Kidney epithelial cell (primary cell): ENCODE results near the gene PPP1R10. TPM values are rescaled to one million over a fixed set of nuclear protein-coding genes. Genes with fewer than 3 reads are reported as not detected.

ENCODE experiments used
- DNase-seq: peaks from one replicate; pipeline ENCODE4 v3.0.0-alpha.2; 2010; ENCODE audit warnings: low read depth
- H3K27me3 ChIP-seq: 2 replicates; pipeline ENCODE4 v1.6.0; 2011; ENCODE audit warnings: low read length; ENCODE audit not compliant: control insufficient read depth, insufficient read depth
- H3K36me3 ChIP-seq: 2 replicates; pipeline ENCODE4 v1.5.1; 2011; ENCODE audit warnings: low read length; ENCODE audit not compliant: control insufficient read depth, insufficient read depth
- H3K4me3 ChIP-seq: 2 replicates; pipeline ENCODE4 v1.5.1; 2011; ENCODE audit warnings: low read depth, mild to moderate bottlenecking, control low read depth, low read length
- CTCF ChIP-seq: IDR thresholded peaks from 2 replicates; pipeline ENCODE4 v1.5.1; 2011; ENCODE audit warnings: mild to moderate bottlenecking, moderate library complexity, low read length, control low read depth, inconsistent platforms; ENCODE audit not compliant: insufficient read depth, poor library complexity, severe bottlenecking
- total RNA-seq: library from RNA; depleted of rRNA; stranded (reverse); fragments of >200 nt; gene quantifications from 2 replicates; pipeline ENCODE4 v1.2.3, GENCODE V29; 2015

The PPP1R10 gene
- total RNA-seq, 1 donor from 2014 or later = 38.6 TPM

DNA sequence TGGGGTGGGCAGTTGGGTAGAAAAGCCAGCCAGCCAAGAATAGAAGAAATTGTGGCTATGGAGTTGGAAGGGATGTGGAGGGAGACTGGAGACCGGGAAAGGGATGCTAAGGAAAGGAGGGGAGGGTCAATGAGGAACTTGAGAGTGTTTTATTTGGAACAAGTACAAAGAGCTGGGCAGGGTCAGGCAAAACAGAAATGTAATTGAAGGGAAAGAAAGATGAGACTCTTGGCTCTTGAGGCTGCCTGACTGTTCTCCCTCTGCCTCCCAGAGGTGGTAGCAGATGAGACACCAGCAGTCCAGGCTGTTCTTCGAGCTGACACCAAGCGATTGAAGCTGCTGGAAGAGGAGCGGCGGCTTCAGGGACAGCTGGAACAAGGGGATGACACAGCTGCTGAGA, 33.1 kb downstream of the PPP1R10 start:
- H3K4me3 ChIP-seq = no peak overlapping the region
- TF ChIP-seq CTCF = no peak
- H3K36me3 ChIP-seq = peaks cover 4% of the 10 kb centered on the region
- H3K27me3 ChIP-seq = no peaks in the 10 kb centered on the region
- no peak for DNase-seq

GRCh38 chr6:30578051-30578450, 39.0 kb downstream of the PPP1R10 start:
- TF ChIP-seq CTCF = no peak
- Histone ChIP-seq H3K4me3 (no peak overlapping the region), H3K36me3 (peaks cover 3% of the 10 kb centered on the region), H3K27me3 (no peaks in the 10 kb centered on the region)
- no peak for DNase-seq

DNA sequence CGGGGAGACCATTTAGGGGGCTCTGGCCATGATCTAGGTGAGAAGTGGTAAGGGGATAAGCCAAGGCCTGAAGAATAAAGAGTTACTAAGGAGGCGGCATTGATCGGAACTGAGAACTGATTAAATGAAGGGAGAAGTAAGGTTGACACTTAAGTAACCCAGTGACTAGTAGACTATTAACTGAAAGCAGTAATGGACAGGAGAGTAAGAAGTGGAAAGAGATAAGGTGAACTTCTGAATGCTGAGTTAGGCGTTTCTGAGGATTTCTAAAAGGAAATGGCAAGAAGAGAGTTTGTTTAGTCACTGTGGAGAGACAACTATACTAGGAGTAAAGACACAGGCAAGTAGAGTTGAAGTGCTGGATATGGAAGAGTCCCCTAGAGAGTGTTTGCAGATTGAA, 43.9 kb downstream of the PPP1R10 start:
- no peak for DNase-seq
- H3K4me3 ChIP-seq = no peak overlapping the region
- H3K36me3 ChIP-seq = peaks cover 1% of the 10 kb centered on the region
- TF ChIP-seq CTCF = no peak
- no peaks in the 10 kb centered on the region for H3K27me3 ChIP-seq

- H3K4me3 ChIP-seq = peak overlapping the region; percentile 62
- no peak for TF ChIP-seq CTCF
- no peak for DNase-seq
- no peaks in the 10 kb centered on the region for H3K27me3 ChIP-seq
- no peaks in the 10 kb centered on the region for H3K36me3 ChIP-seq
These were observed 44.9 kb downstream of the PPP1R10 start for GRCh38 chr6:30572148-30572547.

- no peaks in the 10 kb centered on the region for H3K36me3 ChIP-seq
- TF ChIP-seq CTCF = no peak
- no peak for DNase-seq
- H3K27me3 ChIP-seq = no peaks in the 10 kb centered on the region
- H3K4me3 ChIP-seq = peak overlapping the region; percentile 62
These were observed 45.3 kb downstream of the PPP1R10 start for GRCh38 chr6:30571762-30572082.

DNA sequence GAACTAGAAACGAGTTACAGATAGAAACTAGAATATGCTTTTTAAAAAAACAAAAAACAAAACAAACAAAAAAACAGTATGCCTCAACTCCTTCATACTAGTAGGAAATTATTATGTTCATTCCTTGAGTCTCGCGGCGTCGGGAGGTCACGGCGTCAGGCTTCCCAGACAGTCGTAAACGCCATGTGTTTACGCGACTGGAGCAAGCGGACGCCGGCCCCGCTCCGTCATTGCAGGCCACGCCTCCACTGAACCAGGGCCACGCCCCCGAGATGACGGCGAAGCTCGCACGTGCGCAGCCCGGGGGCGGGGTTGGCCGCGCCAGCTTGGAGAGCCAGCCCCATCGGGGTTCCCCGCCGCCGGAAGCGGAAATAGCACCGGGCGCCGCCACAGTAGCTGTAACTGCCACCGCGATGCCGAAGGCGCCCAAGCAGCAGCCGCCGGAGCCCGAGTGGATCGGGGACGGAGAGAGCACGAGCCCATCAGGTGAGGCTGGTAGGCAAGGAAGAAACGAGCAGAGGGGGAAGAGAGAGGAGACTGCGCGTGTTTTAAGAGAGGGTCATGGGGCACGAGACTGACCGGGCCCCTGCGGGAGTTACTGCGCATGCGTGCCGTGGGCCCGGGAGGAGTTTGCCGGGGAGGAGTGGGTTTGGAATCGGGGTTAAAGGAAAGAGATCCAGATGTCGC, 45.8 kb downstream of the PPP1R10 start, which contains the start of gene ABCF1:
TSS of gene ABCF1 (plus strand) at position 368 of the 687 bp plus-strand sequence. CDS start at position 414, 46 bp downstream.
- H3K36me3 ChIP-seq = no peaks in the 10 kb centered on the region
- peak; percentile 82 for DNase-seq
- H3K4me3 ChIP-seq = peak within 1 kb of the TSS; percentile 62
- TF ChIP-seq CTCF = no peak
- H3K27me3 ChIP-seq = no peaks in the 10 kb centered on the region
